Measurements from ENCODE around the gene ADGRB3. TPM values are rescaled to one million over a fixed set of nuclear protein-coding genes. Genes with fewer than 3 reads are reported as not detected.

ADGRB3 gene
- total RNA-seq, 1 donor from 2014 or later, result 14.9 TPM

- Mint-ChIP-seq H3K36me3 (no peaks in the 10 kb centered on the region), H3K4me3 (no peak overlapping the region), H3K27ac (no peak overlapping the region), H3K4me1 (no peaks in the 10 kb centered on the region), H3K9me3 (no peaks in the 10 kb centered on the region), H3K27me3 (ENCODE audit: low read depth) (no peaks in the 10 kb centered on the region)
- DNase-seq (ENCODE audit: low spot score in 2 of 2, unreplicated experiment in 2 of 2), result no peak
- TF ChIP-seq CTCF (IDR thresholded peaks at IDR 0.05; ENCODE audit: unreplicated experiment), result no peak
These were observed 45.2 kb downstream of the ADGRB3 start for GRCh38 chr6:68680264-68680663.

- TF ChIP-seq CTCF (IDR thresholded peaks at IDR 0.05; ENCODE audit: unreplicated experiment), result no peak
- Mint-ChIP-seq H3K4me3 (no peak overlapping the region), H3K27me3 (ENCODE audit: low read depth) (no peaks in the 10 kb centered on the region), H3K36me3 (no peaks in the 10 kb centered on the region), H3K9me3 (no peaks in the 10 kb centered on the region), H3K27ac (no peak overlapping the region), H3K4me1 (peaks cover 5% of the 10 kb centered on the region)
- no peak for DNase-seq (ENCODE audit: low spot score in 2 of 2, unreplicated experiment in 2 of 2)
These were observed 54.8 kb downstream of the ADGRB3 start for GRCh38 chr6:68689910-68690309.

DNA sequence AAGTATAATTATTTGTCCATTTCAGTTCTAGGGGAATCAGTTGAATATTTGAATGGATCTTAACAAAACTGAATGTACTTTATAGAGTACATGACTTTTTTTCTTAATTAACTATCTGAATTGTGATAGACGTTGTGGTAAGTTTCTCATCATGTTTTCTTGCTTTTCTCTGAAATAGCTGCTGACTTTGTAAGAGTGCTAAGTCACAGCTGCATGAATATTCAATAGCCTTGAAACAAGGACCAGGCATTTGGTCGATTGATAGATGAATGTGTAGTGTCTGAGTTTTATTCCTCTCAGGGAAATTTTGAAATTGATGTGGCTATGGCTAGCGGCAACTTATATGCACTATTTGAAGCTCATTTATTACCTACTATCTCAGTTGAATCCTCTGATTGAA, 56.0 kb downstream of the ADGRB3 start:
- no peaks in the 10 kb centered on the region for H3K27me3 Mint-ChIP-seq (ENCODE audit: low read depth)
- DNase-seq (ENCODE audit: low spot score in 2 of 2, unreplicated experiment in 2 of 2), result no peak
- TF ChIP-seq CTCF (IDR thresholded peaks at IDR 0.05; ENCODE audit: unreplicated experiment), result no peak
- H3K36me3 Mint-ChIP-seq, result no peaks in the 10 kb centered on the region
- no peaks in the 10 kb centered on the region for H3K9me3 Mint-ChIP-seq
- H3K27ac Mint-ChIP-seq, result no peak overlapping the region
- peaks cover 9% of the 10 kb centered on the region for H3K4me1 Mint-ChIP-seq
- H3K4me3 Mint-ChIP-seq, result no peak overlapping the region

GRCh38 chr6:68693271-68693670, 58.2 kb downstream of the ADGRB3 start:
- no peak for DNase-seq (ENCODE audit: low spot score in 2 of 2, unreplicated experiment in 2 of 2)
- Mint-ChIP-seq H3K27ac (no peak overlapping the region), H3K9me3 (no peaks in the 10 kb centered on the region), H3K4me1 (peaks cover 13% of the 10 kb centered on the region), H3K4me3 (no peak overlapping the region), H3K36me3 (no peaks in the 10 kb centered on the region), H3K27me3 (ENCODE audit: low read depth) (no peaks in the 10 kb centered on the region)
- TF ChIP-seq CTCF (IDR thresholded peaks at IDR 0.05; ENCODE audit: unreplicated experiment), result no peak

- Mint-ChIP-seq H3K27ac (no peak overlapping the region), H3K36me3 (no peaks in the 10 kb centered on the region)
- DNase-seq (ENCODE audit: low spot score in 2 of 2, unreplicated experiment in 2 of 2), result no peak
These were observed 60.3 kb downstream of the ADGRB3 start for GRCh38 chr6:68695403-68695802.

More at GRCh38 chr6:68695403-68695802, 60.3 kb downstream of the ADGRB3 start:
- no peak for TF ChIP-seq CTCF (IDR thresholded peaks at IDR 0.05; ENCODE audit: unreplicated experiment)
- Mint-ChIP-seq H3K4me3 (no peak overlapping the region), H3K4me1 (peaks cover 8% of the 10 kb centered on the region), H3K27me3 (ENCODE audit: low read depth) (no peaks in the 10 kb centered on the region), H3K9me3 (no peaks in the 10 kb centered on the region)

Data from mesothelial cell of epicardium (in vitro differentiated cells).